Ovary (tissue), 3 donors: ENCODE results near the gene STXBP1.

Experiments
- POLR2A ChIP-seq: fragments of 450-650 bp; IDR thresholded peaks from one replicate; pipeline ENCODE4 v1.6.1; 2017; ENCODE audit warnings: antibody characterized with exemption, mild to moderate bottlenecking, moderate library complexity
- TF ChIP-seq, protein P1 (sequence below), 3 donors: fragments of 450-650 bp in 2 of 3; fragments of 200-600 bp in 1 of 3; IDR thresholded peaks; one replicate each; pipeline versions ENCODE4 v1.5.1 to v1.8.0; 2016 to 2022; ENCODE audit warnings: antibody characterized with exemption in 3 of 3, mild to moderate bottlenecking in 1 of 3
- donor health status: DM: no; HTN: no; CAD: no.

DNA sequence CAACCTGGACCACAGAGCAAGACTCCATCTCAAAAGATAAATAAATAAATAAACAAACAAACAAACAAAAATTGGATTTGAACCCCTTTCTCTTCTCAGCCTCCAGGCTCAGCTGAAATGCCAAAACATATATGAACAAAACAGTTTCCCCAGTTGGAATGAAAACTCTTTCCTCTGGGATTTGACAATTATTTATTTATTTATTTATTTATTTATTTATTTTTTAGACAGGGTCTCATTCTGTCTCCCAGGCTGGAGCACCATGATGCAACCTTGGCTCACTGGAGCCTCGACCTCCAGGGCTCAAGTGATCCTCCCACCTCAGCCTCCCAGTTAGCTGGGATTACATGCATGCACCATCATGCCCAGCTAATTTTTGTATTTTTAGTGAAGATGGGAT lies 6.0 kb upstream of the STXBP1 start:
- TF ChIP-seq, protein P1, sequence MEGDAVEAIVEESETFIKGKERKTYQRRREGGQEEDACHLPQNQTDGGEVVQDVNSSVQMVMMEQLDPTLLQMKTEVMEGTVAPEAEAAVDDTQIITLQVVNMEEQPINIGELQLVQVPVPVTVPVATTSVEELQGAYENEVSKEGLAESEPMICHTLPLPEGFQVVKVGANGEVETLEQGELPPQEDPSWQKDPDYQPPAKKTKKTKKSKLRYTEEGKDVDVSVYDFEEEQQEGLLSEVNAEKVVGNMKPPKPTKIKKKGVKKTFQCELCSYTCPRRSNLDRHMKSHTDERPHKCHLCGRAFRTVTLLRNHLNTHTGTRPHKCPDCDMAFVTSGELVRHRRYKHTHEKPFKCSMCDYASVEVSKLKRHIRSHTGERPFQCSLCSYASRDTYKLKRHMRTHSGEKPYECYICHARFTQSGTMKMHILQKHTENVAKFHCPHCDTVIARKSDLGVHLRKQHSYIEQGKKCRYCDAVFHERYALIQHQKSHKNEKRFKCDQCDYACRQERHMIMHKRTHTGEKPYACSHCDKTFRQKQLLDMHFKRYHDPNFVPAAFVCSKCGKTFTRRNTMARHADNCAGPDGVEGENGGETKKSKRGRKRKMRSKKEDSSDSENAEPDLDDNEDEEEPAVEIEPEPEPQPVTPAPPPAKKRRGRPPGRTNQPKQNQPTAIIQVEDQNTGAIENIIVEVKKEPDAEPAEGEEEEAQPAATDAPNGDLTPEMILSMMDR (IDR thresholded peaks at IDR 0.05) = no peak
- no peak for TF ChIP-seq POLR2A
